GM12891 (cell line): Measurements from ENCODE around the gene LAMTOR5.
A peak's percentile ranks its signal among the peaks of the same experiment; 100 is the strongest.
"Not testable (repeated sequence)": the region's sequence is repeated elsewhere in the genome, so short reads cannot be mapped to it uniquely, and the experiment has no call there.

Experiments
- DNase-seq: peaks from one replicate; pipeline ENCODE4 v3.0.0; 2011; ENCODE audit warnings: low spot score; ENCODE audit not compliant: insufficient read length
- FAIRE-seq: peaks from 2 replicates; lab custom pipeline; 2011; peaks lifted over from hg19 to GRCh38; lab: Jason Lieb, UNC
- PAX5 ChIP-seq: IDR thresholded peaks from 2 replicates; pipeline ENCODE4 v1.6.1; 2011; ENCODE audit warnings: low read length, moderate library complexity, mild to moderate bottlenecking; ENCODE audit not compliant: insufficient read depth, severe bottlenecking
- POLR2A ChIP-seq: IDR thresholded peaks from 2 replicates; pipeline ENCODE4 v1.6.1; 2011; ENCODE audit warnings: low read depth, low read length, control low read depth
- POLR2AphosphoS5 ChIP-seq: IDR thresholded peaks from 2 replicates; pipeline ENCODE4 v1.6.1; 2011; ENCODE audit warnings: low read depth, low read length, control low read depth
- POU2F2 ChIP-seq: IDR thresholded peaks from 2 replicates; pipeline ENCODE4 v1.6.1; 2011; ENCODE audit warnings: low read depth, mild to moderate bottlenecking, control low read depth, low read length, moderate library complexity
- SPI1 ChIP-seq: IDR thresholded peaks from 2 replicates; pipeline ENCODE4 v1.6.1; 2011; ENCODE audit warnings: low read depth, low read length, control low read depth
- TAF1 ChIP-seq: IDR thresholded peaks from 2 replicates; pipeline ENCODE4 v1.6.1; 2011; ENCODE audit warnings: low read depth, low read length, control low read depth

The LAMTOR5 gene

DNA sequence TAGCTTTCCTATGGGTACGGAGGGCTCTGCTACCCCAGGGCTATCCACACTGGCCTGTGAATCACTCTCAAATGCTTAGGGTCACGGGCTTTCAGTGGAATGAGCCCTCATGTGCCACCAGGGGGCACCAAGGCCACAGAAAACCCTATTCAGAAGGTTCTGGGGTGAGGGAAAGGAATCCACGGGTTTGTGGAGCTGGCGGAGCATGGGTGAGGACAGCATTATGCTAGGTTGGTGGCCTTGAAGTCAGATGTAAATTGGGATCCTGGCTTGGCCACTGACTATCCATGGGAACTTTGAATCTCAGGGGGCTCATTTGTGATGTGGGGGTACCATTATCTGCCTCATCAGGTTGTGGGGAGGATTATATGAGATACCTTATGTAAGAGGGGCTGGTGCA is 5.1 kb upstream of the LAMTOR5 start:
- peak; percentile 46 for DNase-seq
- peak; percentile 75 for FAIRE-seq
- TF ChIP-seq SPI1 (no peak), POLR2A (no peak), TAF1 (no peak), POU2F2 (no peak), PAX5 (no peak), POLR2AphosphoS5 (no peak)

GRCh38 chr1:110411173-110411735 is 3.8 kb upstream of the LAMTOR5 start:
- no peak for DNase-seq
- TF ChIP-seq SPI1 (no peak), POU2F2 (no peak), TAF1 (no peak), POLR2A (no peak), PAX5 (no peak), POLR2AphosphoS5 (no peak)
- FAIRE-seq, result no peak

DNA sequence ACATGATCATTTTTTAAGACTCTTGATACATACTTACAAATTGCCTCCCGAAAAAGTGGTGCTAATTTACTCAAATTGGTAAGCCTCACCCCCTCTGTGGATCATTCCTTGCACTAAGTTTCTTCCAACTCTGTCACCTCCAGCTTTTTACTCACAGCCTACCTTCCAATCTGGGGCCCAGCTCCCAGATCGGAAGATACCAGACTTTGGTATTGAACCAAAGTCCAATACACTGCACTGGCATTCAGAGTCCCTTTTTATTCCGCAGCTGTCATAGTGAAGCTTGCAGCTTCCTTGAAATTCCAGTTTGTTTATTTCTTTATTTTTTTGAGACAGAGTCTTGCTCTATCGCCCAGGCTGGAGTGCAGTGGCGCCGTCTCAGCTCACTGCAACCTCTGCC is 1.8 kb upstream of the LAMTOR5 start:
- no peak for TF ChIP-seq PAX5
- no peak for TF ChIP-seq POLR2AphosphoS5
- TF ChIP-seq POLR2A, result no peak
- no peak for TF ChIP-seq TAF1
- no peak for TF ChIP-seq POU2F2
- no peak for TF ChIP-seq SPI1
- DNase-seq (no peak), FAIRE-seq (no peak)

- FAIRE-seq, result no peak
- no peak for TF ChIP-seq TAF1
- TF ChIP-seq PAX5, result no peak
- TF ChIP-seq SPI1, result no peak
- no peak for TF ChIP-seq POLR2A
- no peak for TF ChIP-seq POU2F2
- TF ChIP-seq POLR2AphosphoS5, result no peak
Measured at GRCh38 chr1:110408488-110408887, 994 bp upstream of the LAMTOR5 start.

DNA sequence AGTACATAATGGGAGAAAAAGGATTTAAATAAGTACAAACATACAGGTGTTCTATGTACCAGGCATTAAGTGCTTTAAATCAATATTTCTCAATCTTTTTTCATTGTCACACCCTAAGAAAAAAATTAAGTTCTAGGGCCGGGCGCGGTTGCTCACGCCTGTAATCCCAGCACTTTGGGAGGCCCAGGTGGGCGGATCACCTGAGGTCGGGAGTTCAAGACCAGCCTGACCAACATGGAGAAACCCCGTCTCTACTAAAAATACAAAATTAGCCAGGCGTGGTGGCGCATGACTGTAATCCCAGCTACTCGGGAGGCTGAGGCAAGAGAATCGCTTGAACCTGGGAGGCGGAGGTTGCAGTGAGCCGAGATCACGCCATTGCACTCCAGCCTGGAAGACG is 1.1 kb downstream of the LAMTOR5 start:
- not testable (repeated sequence) for FAIRE-seq, DNase-seq

More at GRCh38 chr1:110408488-110408887, 994 bp upstream of the LAMTOR5 start:
- no peak for DNase-seq

GRCh38 chr1:110404401-110404800 is 3.1 kb downstream of the LAMTOR5 start:
- FAIRE-seq, result no peak
- TF ChIP-seq POU2F2 (no peak), SPI1 (no peak), PAX5 (no peak), POLR2A (no peak), TAF1 (no peak), POLR2AphosphoS5 (no peak)
- DNase-seq, result no peak

- DNase-seq (no peak), FAIRE-seq (no peak)
- TF ChIP-seq TAF1, result no peak
- TF ChIP-seq PAX5, result no peak
- TF ChIP-seq SPI1, result no peak
- no peak for TF ChIP-seq POU2F2
- no peak for TF ChIP-seq POLR2AphosphoS5
- TF ChIP-seq POLR2A, result no peak
Measured at GRCh38 chr1:110403805-110404204, 3.7 kb downstream of the LAMTOR5 start.

DNA sequence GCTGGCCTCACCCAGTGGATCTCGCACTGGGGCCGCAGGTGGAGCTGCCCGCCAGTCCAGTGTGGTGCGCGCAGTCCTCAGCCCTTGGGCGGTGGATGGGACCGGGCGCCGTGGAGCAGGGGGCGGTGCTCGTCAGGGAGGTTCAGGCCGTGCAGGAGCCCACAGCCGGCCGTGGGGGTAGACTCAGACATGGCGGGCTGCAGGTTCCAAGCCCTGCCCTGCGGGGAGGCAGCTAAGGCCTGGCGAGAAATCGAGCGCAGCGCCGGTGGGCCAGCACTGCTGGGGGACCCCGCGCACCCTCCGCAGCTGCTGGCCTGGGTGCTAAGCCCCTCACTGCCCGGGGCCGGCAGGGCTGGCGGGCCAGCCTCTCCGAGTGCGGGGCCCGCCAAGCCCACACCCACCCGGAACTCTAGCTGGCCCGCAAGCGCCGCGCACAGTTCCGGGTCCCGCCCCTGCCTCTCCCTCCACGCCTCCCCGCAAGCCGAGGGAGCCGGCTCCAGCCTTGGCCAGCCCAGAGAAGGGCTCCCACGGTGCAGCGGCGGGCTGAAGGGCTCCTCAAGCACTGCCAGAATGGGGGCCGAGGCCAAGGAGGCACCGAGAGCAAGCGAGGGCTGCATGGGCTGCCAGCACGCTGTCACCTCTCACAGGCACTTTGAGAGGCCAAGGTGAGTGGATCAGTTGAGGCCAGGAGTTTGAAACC is 11.1 kb downstream of the LAMTOR5 start:
- not testable (repeated sequence) for FAIRE-seq, DNase-seq

DNA sequence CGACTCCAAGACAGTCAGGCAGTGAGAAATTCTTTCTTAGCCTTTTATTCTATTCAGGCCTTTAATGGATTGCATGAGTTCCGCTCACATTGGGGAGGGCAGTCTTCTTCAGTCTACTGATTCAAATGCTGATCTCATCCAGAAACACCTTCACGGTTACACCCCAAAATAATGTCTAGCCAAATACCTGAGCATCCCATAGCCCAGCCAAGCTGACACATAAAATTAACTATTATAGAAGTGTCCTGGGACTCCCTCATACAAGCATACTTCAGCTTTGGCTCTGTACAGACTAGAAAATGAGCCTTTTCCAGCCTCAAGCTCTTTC is 13.0 kb downstream of the LAMTOR5 start:
- DNase-seq (no peak), FAIRE-seq (no peak)
- TF ChIP-seq POLR2A, result no peak
- TF ChIP-seq POLR2AphosphoS5, result no peak
- TF ChIP-seq SPI1, result no peak
- TF ChIP-seq TAF1, result no peak
- no peak for TF ChIP-seq PAX5
- TF ChIP-seq POU2F2, result no peak

DNA sequence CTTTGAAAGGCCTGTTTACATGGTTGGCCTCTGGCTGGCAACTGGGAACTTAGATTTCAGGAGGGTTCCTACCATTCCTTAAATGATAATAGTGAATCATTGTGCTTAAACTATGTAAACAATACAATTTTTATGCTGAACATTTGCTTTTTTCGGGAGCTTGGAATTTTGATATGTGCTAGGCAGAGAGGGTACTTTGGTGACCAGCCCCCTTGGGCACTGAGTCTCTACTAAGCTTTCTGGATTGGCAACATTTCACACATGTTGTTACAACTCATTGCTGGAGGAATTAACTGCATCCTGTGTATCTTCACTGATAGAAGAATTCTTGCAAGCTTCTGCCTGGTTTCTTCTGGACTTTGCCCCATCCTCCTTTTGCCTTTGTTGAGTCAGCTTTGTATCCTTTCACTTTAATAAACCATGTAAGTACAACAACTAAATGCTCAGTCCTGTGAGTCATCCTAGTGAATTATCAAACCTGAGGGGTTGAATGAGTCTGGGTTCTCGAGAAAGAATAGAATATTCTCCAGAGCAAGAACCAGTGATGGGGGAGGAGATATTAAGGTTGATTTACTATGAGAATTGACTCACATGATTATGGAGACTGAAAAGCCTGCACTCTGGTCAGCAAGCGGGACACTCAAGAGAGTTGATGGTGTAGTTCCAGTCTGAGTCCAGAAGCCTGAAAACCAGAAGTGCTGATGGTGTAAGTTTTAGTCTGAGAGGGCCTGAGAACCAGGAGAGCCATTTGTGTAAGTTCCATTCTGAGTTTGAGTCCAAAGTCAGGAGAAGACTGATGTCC is 13.6 kb downstream of the LAMTOR5 start:
- DNase-seq (no peak), FAIRE-seq (no peak)
- TF ChIP-seq TAF1 (no peak), PAX5 (no peak), SPI1 (no peak), POLR2A (no peak), POLR2AphosphoS5 (no peak), POU2F2 (no peak)

DNA sequence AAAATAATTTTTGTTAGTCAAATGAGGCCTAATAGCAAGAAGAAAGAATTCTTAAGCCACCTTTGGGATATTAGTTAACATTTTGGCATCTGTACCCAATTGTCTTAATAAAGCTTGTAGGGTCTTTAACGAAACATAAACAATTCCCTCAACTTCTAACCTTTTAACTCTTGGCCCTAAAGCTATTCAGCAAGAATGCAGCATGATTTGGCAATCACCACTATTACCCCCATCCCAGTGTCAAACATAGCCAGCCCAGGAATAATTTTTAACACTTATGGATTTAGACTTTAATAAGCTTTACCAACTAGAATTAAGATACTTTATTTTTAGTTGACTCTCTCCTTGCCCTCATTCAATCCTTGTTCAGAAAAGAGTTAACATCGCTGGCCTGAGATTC is 14.2 kb downstream of the LAMTOR5 start:
- DNase-seq (no peak), FAIRE-seq (no peak)
- TF ChIP-seq PAX5 (no peak), POLR2A (no peak), SPI1 (no peak), POU2F2 (no peak), POLR2AphosphoS5 (no peak), TAF1 (no peak)
